Mesenchymal stem cell (in vitro differentiated cells and primary cell): ENCODE results near the gene MALSU1. TPM values are rescaled to one million over a fixed set of nuclear protein-coding genes. Genes with fewer than 3 reads are reported as not detected.

Experiments used
- DNase-seq: peaks from one replicate; pipeline ENCODE4 v3.0.0-alpha.2; 2013
- H2AFZ ChIP-seq: one replicate; pipeline ENCODE4 v1.6.1; 2013; ENCODE audit warnings: low read depth, mild to moderate bottlenecking, control low read depth, inconsistent platforms, low read length, moderate library complexity
- H2AK5ac ChIP-seq: 2 replicates; pipeline ENCODE4 v1.6.1; 2013; ENCODE audit warnings: low read length, moderate library complexity, mild to moderate bottlenecking, inconsistent platforms; ENCODE audit not compliant: severe bottlenecking
- H2BK120ac ChIP-seq: one replicate; pipeline ENCODE4 v1.6.1; 2013; ENCODE audit warnings: low read depth, mild to moderate bottlenecking, inconsistent platforms, low read length, moderate library complexity
- H2BK12ac ChIP-seq, 2 experiments: one replicate each; pipeline ENCODE4 v1.6.1; 2013; ENCODE audit warnings: inconsistent platforms in 2 of 2, low read length in 2 of 2, mild to moderate bottlenecking in 2 of 2, moderate library complexity in 2 of 2, control low read depth in 1 of 2
- H2BK15ac ChIP-seq: one replicate; pipeline ENCODE4 v1.6.1; 2013; ENCODE audit warnings: mild to moderate bottlenecking, low read depth, inconsistent platforms; ENCODE audit not compliant: poor library complexity, severe bottlenecking
- H2BK5ac ChIP-seq: 2 replicates; pipeline ENCODE4 v1.6.1; 2013; ENCODE audit warnings: low read depth, mild to moderate bottlenecking, low read length, control low read depth, inconsistent platforms; ENCODE audit not compliant: poor library complexity, severe bottlenecking
- H3K14ac ChIP-seq, 2 experiments: one replicate each; pipeline ENCODE4 v1.6.1; 2013; ENCODE audit warnings: inconsistent platforms in 2 of 2, low read length in 2 of 2, control low read depth in 1 of 2, mild to moderate bottlenecking in 1 of 2, moderate library complexity in 1 of 2
- H3K18ac ChIP-seq, 2 experiments: one replicate each; pipeline ENCODE4 v1.6.1; 2013; ENCODE audit warnings: inconsistent platforms in 2 of 2, low read length in 2 of 2, control low read depth in 1 of 2, low read depth in 1 of 2, mild to moderate bottlenecking in 1 of 2
- H3K23ac ChIP-seq, 2 experiments: one replicate each; pipeline ENCODE4 v1.6.1; 2013; ENCODE audit warnings: inconsistent platforms in 2 of 2, low read length in 2 of 2, mild to moderate bottlenecking in 2 of 2, moderate library complexity in 2 of 2, control low read depth in 1 of 2
- H3K27ac ChIP-seq: 2 replicates; pipeline ENCODE4 v1.5.1; 2013; ENCODE audit warnings: mild to moderate bottlenecking, moderate library complexity, low read length, control low read depth, inconsistent platforms; ENCODE audit not compliant: poor library complexity, severe bottlenecking
- H3K27me3 ChIP-seq, 2 experiments: 2 replicates each; pipeline versions ENCODE4 v1.6.1 to v1.7.0; 2013; ENCODE audit warnings: low read length in 2 of 2, mild to moderate bottlenecking in 2 of 2, moderate library complexity in 2 of 2, control low read depth in 1 of 2, inconsistent platforms in 1 of 2; ENCODE audit not compliant: control insufficient read depth in 1 of 2, insufficient read depth in 1 of 2
- H3K36me3 ChIP-seq, 2 experiments: 2 replicates each; pipeline versions ENCODE4 v1.6.1 to v1.7.0; 2013; ENCODE audit warnings: low read length in 2 of 2, control low read depth in 1 of 2, inconsistent platforms in 1 of 2, low read depth in 1 of 2, mild to moderate bottlenecking in 1 of 2; ENCODE audit not compliant: insufficient read depth in 2 of 2, control insufficient read depth in 1 of 2
- H3K4ac ChIP-seq, 2 experiments: one replicate each; pipeline ENCODE4 v1.6.1; 2013; ENCODE audit warnings: inconsistent platforms in 2 of 2, low read length in 2 of 2, mild to moderate bottlenecking in 2 of 2, moderate library complexity in 2 of 2, control low read depth in 1 of 2, low read depth in 1 of 2
- H3K4me1 ChIP-seq: 2 replicates; pipeline ENCODE4 v1.6.1; 2013; ENCODE audit warnings: low read depth, low read length, control low read depth; ENCODE audit not compliant: control insufficient read depth, insufficient read depth
- H3K4me2 ChIP-seq: 2 replicates; pipeline ENCODE4 v1.6.1; 2013; ENCODE audit warnings: low read length, mild to moderate bottlenecking, inconsistent platforms; ENCODE audit not compliant: poor library complexity, severe bottlenecking
- H3K4me3 ChIP-seq, 2 experiments: 2 replicates each; pipeline versions ENCODE4 v1.5.1 to v1.7.0; 2013; ENCODE audit warnings: low read length in 2 of 2, mild to moderate bottlenecking in 2 of 2, control low read depth in 1 of 2, low read depth in 1 of 2; ENCODE audit not compliant: insufficient read depth in 1 of 2
- H3K79me1 ChIP-seq: replicated peaks from 2 replicates; pipeline ENCODE4 v1.6.1; 2013; ENCODE audit warnings: mild to moderate bottlenecking, control low read depth, low read length, inconsistent platforms; ENCODE audit not compliant: poor library complexity, severe bottlenecking
- H3K9ac ChIP-seq: 2 replicates; pipeline ENCODE4 v1.7.0; 2013; ENCODE audit warnings: mild to moderate bottlenecking, low read length, moderate library complexity
- H3K9me3 ChIP-seq: 2 replicates; pipeline ENCODE4 v1.7.0; 2013; ENCODE audit warnings: mild to moderate bottlenecking, low read length; ENCODE audit not compliant: control insufficient read depth
- H4K8ac ChIP-seq: one replicate; pipeline ENCODE4 v1.6.1; 2013; ENCODE audit warnings: inconsistent platforms, mild to moderate bottlenecking, low read length, moderate library complexity
- H4K91ac ChIP-seq: one replicate; pipeline ENCODE4 v1.6.1; 2013; ENCODE audit warnings: mild to moderate bottlenecking, low read length, inconsistent platforms
- WGBS: methylation state at CpG from one replicate; pipeline ENCODE4 v1.1.7; 2013; ENCODE audit warnings: mixed read lengths; 5-methylcytosine and 5-hydroxymethylcytosine counted together
- polyA plus RNA-seq, 2 experiments: library from polyadenylated mRNA; stranded (reverse); fragments of 200-250 nt; gene quantifications; one replicate each; pipeline ENCODE4 v1.2.3, GENCODE V29; 2013

The MALSU1 gene
- 56.2 TPM for polyA plus RNA-seq (2013, experiment 1 of 2)
- polyA plus RNA-seq (2013, experiment 2 of 2): 61.1 TPM

GRCh38 chr7:23298885-23299769 lies at the start of gene MALSU1:
MALSU1 (plus strand) TSS chr7:23299339; CDS start chr7:23299353, 14 bp downstream.
- peak within 1 kb of the TSS; percentile 84 for H3K27ac ChIP-seq
- WGBS: under 1% methylated on average over 57 of the region's 59 CpGs
- peak within 1 kb of the TSS; percentile 65 for H4K91ac ChIP-seq
- peak within 1 kb of the TSS in 1 of 2 experiments; percentile 57 for H3K23ac ChIP-seq
- H3K4ac ChIP-seq: peak within 1 kb of the TSS in 1 of 2 experiments; percentile 62
- H3K4me1 ChIP-seq: peaks cover 3% of the 10 kb centered on the region
- H2AK5ac ChIP-seq: peak within 1 kb of the TSS; percentile 26
- no peak within 1 kb of the TSS for H2BK12ac ChIP-seq
- peak within 1 kb of the TSS; percentile 43 for H2AFZ ChIP-seq
- H3K4me2 ChIP-seq: peak within 1 kb of the TSS; percentile 67
- no peak within 1 kb of the TSS for H2BK5ac ChIP-seq
- DNase-seq: peak; percentile 96
- peaks cover 2% of the 10 kb centered on the region for H3K79me1 ChIP-seq
- H2BK120ac ChIP-seq: peak within 1 kb of the TSS; percentile 59
- no peaks in the 10 kb centered on the region for H3K27me3 ChIP-seq
- H3K18ac ChIP-seq: peak within 1 kb of the TSS; percentile 57 to 75
- H4K8ac ChIP-seq: peak within 1 kb of the TSS; percentile 92
- peak within 1 kb of the TSS; percentile 94 to 100 for H3K4me3 ChIP-seq
- H2BK15ac ChIP-seq: no peak within 1 kb of the TSS
- peak within 1 kb of the TSS in 1 of 2 experiments; percentile 44 for H3K14ac ChIP-seq
- H3K9ac ChIP-seq: peak within 1 kb of the TSS; percentile 97
- peaks cover 3 to 23% of the 10 kb centered on the region in 2 experiments for H3K36me3 ChIP-seq
- H3K9me3 ChIP-seq: no peaks in the 10 kb centered on the region

- Histone ChIP-seq H3K18ac (no peak overlapping the region), H3K4me2 (no peak overlapping the region), H2BK15ac (no peak overlapping the region), H2BK5ac (no peak overlapping the region), H3K9me3 (peaks cover 4% of the 10 kb centered on the region), H3K4me3 (peak overlapping the region in 1 of 2 experiments; percentile 43), H3K27me3 (no peaks in the 10 kb centered on the region), H3K27ac (no peak overlapping the region), H3K36me3 (peaks cover 3 to 62% of the 10 kb centered on the region in 2 experiments), H2BK120ac (no peak overlapping the region), H4K91ac (no peak overlapping the region), H2AFZ (no peak overlapping the region), H3K4me1 (peaks cover 7% of the 10 kb centered on the region), H3K4ac (no peak overlapping the region), H3K9ac (no peak overlapping the region), H3K79me1 (no peaks in the 10 kb centered on the region), H2AK5ac (no peak overlapping the region), H2BK12ac (no peak overlapping the region), H4K8ac (no peak overlapping the region), H3K23ac (no peak overlapping the region), H3K14ac (no peak overlapping the region)
- DNase-seq: no peak
These were observed 49.7 kb upstream of the MALSU1 start for GRCh38 chr7:23249486-23249885.

GRCh38 chr7:23254051-23254681 lies 45.0 kb upstream of the MALSU1 start:
- Histone ChIP-seq H3K4me3 (no peak overlapping the region), H3K4me1 (peaks cover 3% of the 10 kb centered on the region), H3K14ac (no peak overlapping the region), H2BK15ac (no peak overlapping the region), H2AFZ (no peak overlapping the region), H2BK120ac (no peak overlapping the region), H3K79me1 (no peaks in the 10 kb centered on the region), H4K8ac (no peak overlapping the region), H3K4ac (no peak overlapping the region), H3K9me3 (peaks cover 4% of the 10 kb centered on the region), H3K27me3 (no peaks in the 10 kb centered on the region), H3K27ac (peak overlapping the region; percentile 14), H3K36me3 (peaks cover 0 to 99% of the 10 kb centered on the region in 2 experiments), H4K91ac (no peak overlapping the region), H2BK5ac (no peak overlapping the region), H3K23ac (no peak overlapping the region), H3K4me2 (no peak overlapping the region), H3K9ac (no peak overlapping the region), H3K18ac (no peak overlapping the region), H2AK5ac (no peak overlapping the region), H2BK12ac (no peak overlapping the region)
- no peak for DNase-seq
- 88% methylated on average over 7 of the region's 7 CpGs for WGBS

- H3K4me3 ChIP-seq: no peak overlapping the region
- no peak overlapping the region for H3K4ac ChIP-seq
- no peaks in the 10 kb centered on the region for H3K79me1 ChIP-seq
- H3K23ac ChIP-seq: no peak overlapping the region
- H3K4me2 ChIP-seq: no peak overlapping the region
- H3K36me3 ChIP-seq: peaks cover 0 to 99% of the 10 kb centered on the region in 2 experiments
- H4K91ac ChIP-seq: no peak overlapping the region
- no peak overlapping the region for H2AK5ac ChIP-seq
- H3K9ac ChIP-seq: no peak overlapping the region
- WGBS: 83% methylated on average over 6 of the region's 7 CpGs
- no peak overlapping the region for H2BK120ac ChIP-seq
- H3K4me1 ChIP-seq: peaks cover 3% of the 10 kb centered on the region
- H3K27me3 ChIP-seq: no peaks in the 10 kb centered on the region
- no peak overlapping the region for H3K14ac ChIP-seq
- no peak overlapping the region for H3K27ac ChIP-seq
- no peak overlapping the region for H3K18ac ChIP-seq
- DNase-seq: no peak
- H4K8ac ChIP-seq: no peak overlapping the region
- no peak overlapping the region for H2BK12ac ChIP-seq
- no peak overlapping the region for H2BK5ac ChIP-seq
- H2AFZ ChIP-seq: no peak overlapping the region
- no peaks in the 10 kb centered on the region for H3K9me3 ChIP-seq
- H2BK15ac ChIP-seq: no peak overlapping the region
These were observed 42.4 kb upstream of the MALSU1 start for GRCh38 chr7:23256731-23257130.
